Measurements from ENCODE around the gene RNF215. TPM values are rescaled to one million over a fixed set of nuclear protein-coding genes. Genes with fewer than 3 reads are reported as not detected.

RNF215 gene
- total RNA-seq, 2 donors from 2014 or later = 10.7 to 18.4 TPM

Other genes starting within 250 kb of the RNF215 start
- gene LIF, start 140.7 kb downstream of the RNF215 start, total RNA-seq = 100 to 1,000 TPM; 175 to 300 TPM
- 10 to 100 TPM; 41.1 to 88.6 TPM for gene OSM, start 120.6 kb downstream of the RNF215 start, total RNA-seq
- gene CASTOR1, start 97.9 kb downstream of the RNF215 start, total RNA-seq = 1 to 10 TPM; 4.6 to 4.8 TPM
- gene TBC1D10A, start 60.5 kb downstream of the RNF215 start, total RNA-seq = 10 to 100 TPM; 26.9 to 41.2 TPM
- 100 to 1,000 TPM; 275 to 294 TPM for gene SF3A1, start 30.5 kb downstream of the RNF215 start, total RNA-seq
- gene CCDC157, start 30.4 kb downstream of the RNF215 start, total RNA-seq = 1 to 10 TPM in 1 of 2 donors, under 1 TPM in 1; 0.50 to 2.5 TPM
- gene SEC14L2, start 9.6 kb upstream of the RNF215 start, total RNA-seq = 10 to 100 TPM; 11.3 to 52.8 TPM
- gene MTFP1, start 38.4 kb upstream of the RNF215 start, total RNA-seq = 10 to 100 TPM; 42.4 to 51.3 TPM
- not detected for gene SEC14L3, start 84.6 kb upstream of the RNF215 start, total RNA-seq
- not detected for gene SEC14L4, start 118.3 kb upstream of the RNF215 start, total RNA-seq
- not detected for gene SEC14L6, start 159.3 kb upstream of the RNF215 start, total RNA-seq
- 1 to 10 TPM in 1 of 2 donors, not detected in 1; 1.3 TPM for gene GAL3ST1, start 187.3 kb upstream of the RNF215 start, total RNA-seq
- gene PES1, start 204.5 kb upstream of the RNF215 start, total RNA-seq = 100 to 1,000 TPM in 1 of 2 donors, 10 to 100 TPM in 1; 63.6 to 124 TPM
- 1 to 10 TPM in 1 of 2 donors, under 1 TPM in 1; 0.58 to 1.6 TPM for gene TCN2, start 219.8 kb upstream of the RNF215 start, total RNA-seq
- gene SLC35E4, start 248.4 kb upstream of the RNF215 start, total RNA-seq = 10 to 100 TPM in 1 of 2 donors, 1 to 10 TPM in 1; 5.8 to 16.1 TPM